ENCODE data around the gene GAP43.

Gene GAP43

GRCh38 chr3:115644391-115644790, 21.1 kb downstream of the GAP43 start:
- Mint-ChIP-seq H3K36me3 (ENCODE audit: low read depth) (no peaks in the 10 kb centered on the region), H3K9me3 (no peaks in the 10 kb centered on the region), H3K4me1 (ENCODE audit: low read depth) (no peaks in the 10 kb centered on the region), H3K27ac (no peak overlapping the region), H3K4me3 (no peak overlapping the region), H3K27me3 (peaks cover 31% of the 10 kb centered on the region)

- no peak overlapping the region for H3K4me3 Mint-ChIP-seq
- peaks cover 33% of the 10 kb centered on the region for H3K27me3 Mint-ChIP-seq
- no peaks in the 10 kb centered on the region for H3K9me3 Mint-ChIP-seq
- peaks cover 2% of the 10 kb centered on the region for H3K4me1 Mint-ChIP-seq (ENCODE audit: low read depth)
- H3K36me3 Mint-ChIP-seq (ENCODE audit: low read depth) = no peaks in the 10 kb centered on the region
- H3K27ac Mint-ChIP-seq = no peak overlapping the region
Observed at GRCh38 chr3:115646027-115646690, 22.8 kb downstream of the GAP43 start.

GRCh38 chr3:115648559-115648958, 25.2 kb downstream of the GAP43 start:
- no peak overlapping the region for H3K4me3 Mint-ChIP-seq
- H3K36me3 Mint-ChIP-seq (ENCODE audit: low read depth) = no peaks in the 10 kb centered on the region
- peaks cover 7% of the 10 kb centered on the region for H3K4me1 Mint-ChIP-seq (ENCODE audit: low read depth)
- H3K27ac Mint-ChIP-seq = no peak overlapping the region
- H3K27me3 Mint-ChIP-seq = peaks cover 33% of the 10 kb centered on the region
- H3K9me3 Mint-ChIP-seq = no peaks in the 10 kb centered on the region

GRCh38 chr3:115651087-115651486, 27.8 kb downstream of the GAP43 start:
- Mint-ChIP-seq H3K4me1 (ENCODE audit: low read depth) (peaks cover 11% of the 10 kb centered on the region), H3K36me3 (ENCODE audit: low read depth) (no peaks in the 10 kb centered on the region), H3K27me3 (peaks cover 28% of the 10 kb centered on the region), H3K4me3 (no peak overlapping the region), H3K27ac (no peak overlapping the region), H3K9me3 (no peaks in the 10 kb centered on the region)

- no peak overlapping the region for H3K4me3 Mint-ChIP-seq
- H3K9me3 Mint-ChIP-seq = no peaks in the 10 kb centered on the region
- H3K27ac Mint-ChIP-seq = no peak overlapping the region
- H3K4me1 Mint-ChIP-seq (ENCODE audit: low read depth) = peaks cover 16% of the 10 kb centered on the region
- peaks cover 23% of the 10 kb centered on the region for H3K27me3 Mint-ChIP-seq
- no peaks in the 10 kb centered on the region for H3K36me3 Mint-ChIP-seq (ENCODE audit: low read depth)
Observed at GRCh38 chr3:115651599-115651998, 28.3 kb downstream of the GAP43 start.

GRCh38 chr3:115652738-115653137, 29.4 kb downstream of the GAP43 start:
- Mint-ChIP-seq H3K4me1 (ENCODE audit: low read depth) (peaks cover 27% of the 10 kb centered on the region), H3K27me3 (peaks cover 15% of the 10 kb centered on the region), H3K9me3 (no peaks in the 10 kb centered on the region), H3K36me3 (ENCODE audit: low read depth) (no peaks in the 10 kb centered on the region), H3K4me3 (no peak overlapping the region), H3K27ac (no peak overlapping the region)

- H3K4me1 Mint-ChIP-seq (ENCODE audit: low read depth) = peaks cover 55% of the 10 kb centered on the region
- H3K27ac Mint-ChIP-seq = no peak overlapping the region
- peaks cover 9% of the 10 kb centered on the region for H3K27me3 Mint-ChIP-seq
- H3K9me3 Mint-ChIP-seq = no peaks in the 10 kb centered on the region
- no peak overlapping the region for H3K4me3 Mint-ChIP-seq
- no peaks in the 10 kb centered on the region for H3K36me3 Mint-ChIP-seq (ENCODE audit: low read depth)
Observed at GRCh38 chr3:115655761-115656282, 32.5 kb downstream of the GAP43 start.

- no peaks in the 10 kb centered on the region for H3K27me3 Mint-ChIP-seq
- H3K4me1 Mint-ChIP-seq (ENCODE audit: low read depth) = peaks cover 56% of the 10 kb centered on the region
- H3K27ac Mint-ChIP-seq = peak overlapping the region; percentile 64
- no peaks in the 10 kb centered on the region for H3K36me3 Mint-ChIP-seq (ENCODE audit: low read depth)
- H3K4me3 Mint-ChIP-seq = peak overlapping the region; percentile 92
- no peaks in the 10 kb centered on the region for H3K9me3 Mint-ChIP-seq
Observed at GRCh38 chr3:115657168-115657567, 33.9 kb downstream of the GAP43 start.

- no peaks in the 10 kb centered on the region for H3K9me3 Mint-ChIP-seq
- peaks cover 64% of the 10 kb centered on the region for H3K4me1 Mint-ChIP-seq (ENCODE audit: low read depth)
Observed at GRCh38 chr3:115658032-115658336, 34.7 kb downstream of the GAP43 start.

GRCh38 chr3:115658337-115659181, 35.2 kb downstream of the GAP43 start:
- Mint-ChIP-seq H3K4me3 (peak overlapping the region; percentile 92), H3K27ac (peak overlapping the region; percentile 99), H3K4me1 (ENCODE audit: low read depth) (peaks cover 70% of the 10 kb centered on the region), H3K27me3 (no peaks in the 10 kb centered on the region), H3K9me3 (no peaks in the 10 kb centered on the region), H3K36me3 (ENCODE audit: low read depth) (no peaks in the 10 kb centered on the region)

More at GRCh38 chr3:115658032-115658336, 34.7 kb downstream of the GAP43 start:
- Mint-ChIP-seq H3K36me3 (ENCODE audit: low read depth) (no peaks in the 10 kb centered on the region), H3K27me3 (no peaks in the 10 kb centered on the region), H3K4me3 (peak overlapping the region; percentile 92), H3K27ac (peak overlapping the region; percentile 99)

GRCh38 chr3:115659253-115660220, 36.2 kb downstream of the GAP43 start:
- no peaks in the 10 kb centered on the region for H3K36me3 Mint-ChIP-seq (ENCODE audit: low read depth)
- no peaks in the 10 kb centered on the region for H3K27me3 Mint-ChIP-seq
- H3K4me3 Mint-ChIP-seq = peak overlapping the region; percentile 92
- no peaks in the 10 kb centered on the region for H3K9me3 Mint-ChIP-seq
- H3K27ac Mint-ChIP-seq = peak overlapping the region; percentile 76
- peaks cover 72% of the 10 kb centered on the region for H3K4me1 Mint-ChIP-seq (ENCODE audit: low read depth)

GRCh38 chr3:115660646-115661337, 37.5 kb downstream of the GAP43 start:
- Mint-ChIP-seq H3K36me3 (ENCODE audit: low read depth) (no peaks in the 10 kb centered on the region), H3K9me3 (no peaks in the 10 kb centered on the region), H3K27ac (no peak overlapping the region), H3K4me3 (no peak overlapping the region), H3K4me1 (ENCODE audit: low read depth) (peaks cover 73% of the 10 kb centered on the region), H3K27me3 (peaks cover 4% of the 10 kb centered on the region)

GRCh38 chr3:115662356-115662755, 39.0 kb downstream of the GAP43 start:
- Mint-ChIP-seq H3K4me3 (no peak overlapping the region), H3K9me3 (no peaks in the 10 kb centered on the region), H3K36me3 (ENCODE audit: low read depth) (no peaks in the 10 kb centered on the region), H3K27ac (no peak overlapping the region), H3K27me3 (peaks cover 4% of the 10 kb centered on the region), H3K4me1 (ENCODE audit: low read depth) (peaks cover 74% of the 10 kb centered on the region)

GRCh38 chr3:115663414-115663813, 40.1 kb downstream of the GAP43 start:
- Mint-ChIP-seq H3K4me1 (ENCODE audit: low read depth) (peaks cover 72% of the 10 kb centered on the region), H3K4me3 (no peak overlapping the region), H3K36me3 (ENCODE audit: low read depth) (no peaks in the 10 kb centered on the region), H3K27ac (no peak overlapping the region), H3K9me3 (no peaks in the 10 kb centered on the region), H3K27me3 (peaks cover 4% of the 10 kb centered on the region)

Measured in stimulated activated naive CD8-positive, alpha-beta T cell treated with anti-CD3 and anti-CD28 coated beads, Interleukin-15, Interleukin-2, amounts not matched to agents 100 ng/mL and 50 ng/mL, for 24 hours (primary cell).